Head of caudate nucleus (tissue), 42 donors: ENCODE results near the gene ATG13.
"Not testable (repeated sequence)": the region's sequence is repeated elsewhere in the genome, so short reads cannot be mapped to it uniquely, and the experiment has no call there.

Experiments
- DNase-seq, 42 donors: peaks; one replicate each; pipeline versions ENCODE4 v3.0.0 to v3.0.0-alpha.2; 2020 to 2021; ENCODE audit warnings: mixed read lengths in 7 of 42
- intact Hi-C: fragments of 100-400 bp; cut with DNase I; formaldehyde crosslinking; loops from one replicate; pipeline ENCODE4 v1.15.0; 2022

The ATG13 gene

GRCh38 chr11:46669711-46670139, 52.4 kb downstream of the ATG13 start:
- intact Hi-C loops, result no loop called here
- peak in 7 of 42 donors; percentile 13 to 69 (median 36) for DNase-seq

DNA sequence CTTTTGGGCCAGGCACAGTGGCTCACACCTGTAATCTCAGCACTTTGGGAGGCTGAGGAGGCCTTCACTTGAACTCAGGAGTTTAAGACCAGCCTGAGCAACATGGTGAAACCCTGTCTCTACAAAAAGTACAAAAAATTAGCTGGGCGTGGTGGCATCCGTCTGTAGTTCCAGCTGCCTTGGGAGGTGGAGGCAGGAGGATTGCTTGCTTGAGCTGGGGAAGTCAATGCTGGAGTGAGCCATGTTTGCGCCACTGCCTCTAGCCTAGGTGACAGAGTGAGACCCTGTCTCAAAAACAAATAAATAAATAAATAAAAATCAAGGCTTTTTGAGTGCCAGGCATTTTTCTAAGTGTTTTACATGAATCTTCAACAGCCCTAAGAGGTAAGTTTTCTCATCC, 53.2 kb downstream of the ATG13 start:
- intact Hi-C loops, result not testable (repeated sequence)
- peak in 1 of 42 donors; percentile 30 for DNase-seq

DNA sequence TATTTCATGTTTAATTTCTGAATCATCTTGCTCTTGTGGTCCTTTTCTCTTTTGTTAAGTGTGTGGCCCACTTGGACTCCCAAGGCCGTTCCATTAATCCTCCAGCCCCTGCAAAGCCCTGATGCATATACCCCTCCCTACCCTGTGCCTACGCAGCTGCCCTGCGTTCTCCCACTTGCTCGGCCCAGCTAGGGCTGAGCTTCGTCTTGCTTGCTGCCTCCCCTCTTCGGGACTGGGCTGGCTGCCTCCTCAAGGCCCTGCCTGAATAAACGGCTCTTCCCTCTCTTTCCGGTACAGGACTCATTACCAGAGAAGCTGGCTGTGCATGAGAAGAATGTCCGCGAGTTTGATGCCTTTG, 54.6 kb downstream of the ATG13 start:
- peak in 1 of 42 donors; percentile 9 for DNase-seq
- intact Hi-C loops, result no loop called here

DNA sequence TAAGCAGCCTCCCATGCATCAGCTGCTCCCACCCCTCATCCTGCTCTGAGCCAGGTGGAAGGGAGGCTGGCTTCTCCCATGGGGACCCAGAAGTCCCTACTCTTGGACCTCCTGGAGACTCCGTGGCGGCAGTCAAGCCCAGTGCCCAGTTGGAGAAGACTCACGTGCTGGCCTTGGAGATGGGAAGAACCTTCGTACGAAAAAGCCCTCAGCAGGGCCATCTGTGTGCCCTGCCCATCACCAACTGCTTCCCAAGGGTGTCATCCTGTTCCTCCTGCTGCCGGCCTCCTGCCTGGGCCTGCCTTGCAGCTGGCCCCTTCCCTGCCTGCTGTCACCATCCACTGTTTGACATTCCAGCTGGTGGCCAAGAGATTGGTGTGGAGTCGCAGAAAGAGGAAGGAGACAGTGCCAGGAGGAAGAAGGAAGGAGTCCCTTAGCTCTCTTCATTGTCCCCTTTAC, 55.1 kb downstream of the ATG13 start:
- intact Hi-C loops, result no loop called here
- peak in 1 of 42 donors; percentile 20 for DNase-seq

DNA sequence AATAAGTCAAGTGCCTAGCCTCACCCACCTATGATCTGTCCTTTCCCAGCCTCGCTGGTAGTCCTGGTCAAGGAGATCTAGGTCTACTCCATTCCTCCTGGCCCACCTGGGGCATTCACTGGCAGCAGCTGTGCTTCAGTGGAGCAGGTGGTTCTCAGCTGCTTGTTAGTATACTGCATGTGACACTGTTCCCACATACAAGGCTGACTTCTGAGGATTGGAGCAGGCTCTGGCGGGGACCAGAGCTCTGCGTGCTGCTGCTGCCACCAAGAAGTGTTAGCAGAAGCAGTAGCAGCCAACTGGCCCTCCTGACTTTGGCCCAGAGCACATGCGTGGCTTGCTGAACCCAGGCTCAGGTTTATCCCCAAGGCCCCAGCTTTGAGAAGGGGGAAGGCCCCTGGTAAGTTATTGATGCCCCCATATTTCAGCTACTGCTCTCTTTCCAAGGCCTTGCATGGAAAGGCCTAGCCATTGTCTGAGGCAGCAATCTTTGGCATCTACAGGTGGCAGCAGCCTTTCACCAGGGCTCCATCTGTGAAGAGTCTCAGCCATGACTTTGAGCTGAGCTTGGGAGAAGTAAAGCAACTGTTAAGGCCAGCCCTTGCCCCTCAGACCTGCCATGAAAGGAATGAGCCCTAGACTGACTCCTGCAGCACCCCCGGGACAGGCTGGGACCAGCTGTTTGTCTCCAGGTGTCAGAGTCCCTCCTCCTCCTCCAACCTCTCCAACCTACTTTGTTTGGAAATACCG, 56.5 kb downstream of the ATG13 start:
- intact Hi-C loops, result no loop called here
- DNase-seq, result peak in 1 of 42 donors; percentile 24

DNA sequence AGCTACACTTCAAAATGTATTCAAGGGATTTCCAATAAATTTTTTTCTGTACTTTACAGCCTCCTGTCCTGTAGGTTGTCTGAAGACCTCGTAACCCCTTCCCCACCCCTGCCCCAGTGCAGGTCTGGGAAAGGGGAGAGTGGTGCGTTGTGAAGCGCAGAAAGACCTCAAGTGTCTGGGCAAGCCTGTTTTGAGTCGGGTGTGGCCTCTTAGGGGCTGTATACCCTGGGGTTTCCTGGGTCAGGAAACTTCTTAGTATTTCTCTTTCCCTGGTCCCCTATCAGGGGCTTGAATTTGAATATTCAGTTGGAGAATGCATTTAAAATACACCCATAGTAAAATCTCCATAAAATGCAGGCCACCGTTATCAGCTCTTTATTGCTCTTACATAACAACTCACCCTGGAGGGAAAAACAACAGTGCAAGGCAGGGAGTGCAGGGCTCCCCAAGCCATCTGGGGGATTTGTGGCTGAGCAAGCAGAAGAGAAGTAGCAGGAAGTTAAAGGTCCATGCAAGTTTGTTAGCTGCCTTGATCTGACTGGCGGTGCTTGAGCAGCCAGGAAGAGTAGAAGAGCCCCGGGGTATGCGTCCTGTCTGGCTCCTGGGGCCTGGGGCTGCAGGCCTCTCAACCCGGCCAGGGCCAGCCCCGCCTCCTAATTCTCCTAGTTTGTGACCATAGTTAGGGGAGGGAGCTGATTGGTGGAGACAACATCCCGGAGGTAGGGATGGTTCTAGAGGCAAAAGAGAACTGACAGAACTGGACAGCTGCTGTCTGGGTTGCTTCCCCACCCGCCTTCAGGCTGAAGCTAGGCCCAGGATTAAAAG, 57.3 kb downstream of the ATG13 start:
- intact Hi-C loops, result no loop called here

DNA sequence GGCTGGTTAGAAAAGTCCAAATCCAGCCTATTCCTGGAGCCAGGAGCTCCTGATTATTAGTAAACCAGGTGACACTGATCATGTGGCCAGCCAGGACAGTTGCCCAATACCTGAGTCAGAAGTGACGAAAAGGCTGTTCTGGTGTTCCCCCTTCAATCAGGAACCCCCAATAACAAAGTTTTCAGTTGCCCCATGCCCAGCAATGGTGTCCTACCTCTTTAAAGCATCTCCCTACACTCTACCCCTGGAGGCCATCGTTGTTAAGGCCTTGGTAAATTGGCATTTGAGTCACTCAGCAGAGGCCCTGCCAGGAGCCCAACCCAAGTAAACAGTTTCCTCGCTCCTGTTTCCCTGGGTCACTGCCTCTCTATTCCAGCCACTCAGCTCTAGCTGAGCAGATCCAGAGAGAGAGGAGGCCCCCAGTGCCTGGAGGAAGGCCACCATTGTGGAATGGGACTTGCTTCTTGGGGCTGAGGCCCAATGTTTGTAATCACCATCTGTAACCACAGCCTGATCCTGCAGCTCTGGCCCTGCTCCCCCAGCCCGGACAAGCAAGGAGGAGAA, 58.0 kb downstream of the ATG13 start:
- intact Hi-C loops, result no loop called here

More for the DNA sequence above, 57.3 kb downstream of the ATG13 start:
- DNase-seq, result peak in 2 of 42 donors; percentile 35 to 47

GRCh38 chr11:46675949-46676348, 58.6 kb downstream of the ATG13 start:
- intact Hi-C loops, result no loop called here
- DNase-seq, result peak in 1 of 42 donors; percentile 32

More for the DNA sequence above, 58.0 kb downstream of the ATG13 start:
- peak in 25 of 42 donors; percentile 26 to 80 (median 50) for DNase-seq

DNA sequence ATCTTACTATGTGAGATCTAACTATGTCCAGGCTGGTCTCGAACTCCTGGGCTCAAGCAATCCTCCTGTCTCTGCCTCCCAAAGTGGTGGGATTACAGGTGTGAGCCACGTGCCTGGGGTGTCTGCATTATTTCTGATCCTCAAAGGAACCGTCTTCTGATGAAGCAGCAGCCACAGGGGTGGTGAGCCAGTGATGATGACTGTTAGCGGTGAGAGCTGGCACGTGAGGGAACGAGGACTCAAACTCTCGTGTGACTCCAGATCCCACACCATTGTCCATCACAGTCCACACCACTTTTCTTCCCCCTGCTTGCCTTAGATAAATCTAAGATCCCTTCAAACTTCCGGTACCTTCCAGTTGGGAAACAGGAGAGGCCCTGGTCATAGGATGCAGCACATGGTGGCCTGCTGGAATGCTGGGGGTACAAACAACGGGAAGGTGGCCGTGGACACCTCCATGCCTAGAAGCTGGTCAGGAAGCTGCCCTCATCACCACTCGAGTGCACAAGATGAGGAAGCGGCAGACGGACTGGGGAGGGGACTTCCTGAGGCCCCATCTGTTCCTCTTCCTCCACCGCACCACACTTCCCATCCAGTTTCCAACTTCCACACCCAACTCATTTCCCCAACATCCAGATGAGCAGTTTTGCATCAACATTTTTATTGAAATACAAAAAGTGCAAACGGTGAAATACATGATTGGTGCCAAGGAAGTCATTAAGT, 59.2 kb downstream of the ATG13 start:
- intact Hi-C loops, result no loop called here
- peak in 2 of 42 donors; percentile 45 to 50 for DNase-seq

DNA sequence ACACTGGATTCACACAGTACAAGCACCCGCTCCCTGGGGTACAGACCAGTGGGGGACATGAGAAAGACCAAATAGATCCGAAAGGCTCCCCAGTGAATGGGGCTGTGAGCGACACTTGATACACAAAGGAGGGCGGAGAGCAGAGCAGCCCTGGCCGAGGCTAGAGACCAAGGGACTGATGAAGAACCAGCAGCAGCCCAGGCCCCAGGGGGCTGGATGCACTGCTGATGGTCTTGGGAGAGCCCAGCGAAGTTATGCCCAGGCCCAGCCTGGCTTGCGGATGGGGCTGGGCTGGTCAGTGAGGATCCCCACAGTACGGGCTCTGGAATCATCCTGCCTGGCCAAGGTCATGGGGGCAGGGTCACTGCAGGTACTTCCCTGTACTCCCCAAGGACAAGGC, 59.8 kb downstream of the ATG13 start:
- no peak for DNase-seq
- intact Hi-C loops, result no loop called here

DNA sequence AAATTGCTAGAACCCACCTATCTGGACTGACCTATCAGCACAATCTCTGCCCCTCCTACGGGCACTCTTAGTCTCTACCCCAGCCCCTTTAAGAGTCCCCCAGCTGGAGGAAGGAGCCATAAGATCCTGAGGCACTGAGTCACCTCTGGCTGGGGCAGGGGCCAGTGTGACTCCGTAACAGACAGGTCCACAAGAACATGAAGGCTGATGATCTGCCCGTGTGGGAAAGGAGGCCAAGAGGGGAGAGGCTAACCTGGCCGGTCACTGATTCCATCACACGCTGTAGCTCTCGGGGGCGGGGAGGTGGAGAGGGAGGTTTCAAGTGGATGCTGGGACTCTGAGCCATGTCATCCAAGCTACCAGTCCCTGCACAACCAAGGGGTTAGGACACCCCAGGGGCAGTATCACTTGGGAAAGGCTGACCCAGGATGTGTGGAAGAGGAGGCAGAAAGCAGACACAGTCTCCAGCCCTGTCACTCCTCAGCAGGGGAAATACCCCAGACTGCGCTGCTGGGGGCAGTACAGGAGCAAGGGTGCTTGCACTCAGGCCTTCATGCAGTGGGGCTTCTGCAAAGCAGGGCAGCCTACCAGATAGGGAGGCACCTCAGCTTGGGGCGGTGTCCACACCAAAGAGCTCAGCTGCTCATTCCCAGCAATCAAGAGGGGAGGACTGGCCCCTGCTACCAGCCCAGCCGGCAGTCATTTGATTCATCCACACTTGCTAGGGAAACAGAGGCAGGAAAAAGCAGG, 60.8 kb downstream of the ATG13 start:
- no peak for DNase-seq

DNA sequence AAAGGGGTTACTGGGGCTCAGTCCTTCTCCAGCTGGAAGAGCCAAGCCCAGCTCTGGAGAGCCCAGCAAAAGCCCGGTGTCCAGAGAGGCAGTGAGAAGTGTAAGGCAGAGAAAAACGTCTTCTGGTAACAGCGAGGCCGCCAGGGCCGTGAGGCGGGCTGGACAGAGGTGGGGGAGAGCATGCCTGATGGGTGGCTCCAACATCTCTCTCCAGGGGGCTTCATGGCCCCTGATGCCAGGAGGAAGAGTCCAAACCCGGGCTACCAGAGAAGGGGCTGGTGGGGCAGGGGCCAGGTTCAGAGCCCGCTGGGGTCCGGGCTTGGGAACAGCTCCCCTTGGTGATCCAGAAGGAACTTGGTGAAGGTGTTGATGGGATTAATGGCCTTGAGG, 61.4 kb downstream of the ATG13 start:
- no peak for DNase-seq
- intact Hi-C loops, result no loop called here

More for the DNA sequence above, 60.8 kb downstream of the ATG13 start:
- intact Hi-C loops, result no loop called here

DNA sequence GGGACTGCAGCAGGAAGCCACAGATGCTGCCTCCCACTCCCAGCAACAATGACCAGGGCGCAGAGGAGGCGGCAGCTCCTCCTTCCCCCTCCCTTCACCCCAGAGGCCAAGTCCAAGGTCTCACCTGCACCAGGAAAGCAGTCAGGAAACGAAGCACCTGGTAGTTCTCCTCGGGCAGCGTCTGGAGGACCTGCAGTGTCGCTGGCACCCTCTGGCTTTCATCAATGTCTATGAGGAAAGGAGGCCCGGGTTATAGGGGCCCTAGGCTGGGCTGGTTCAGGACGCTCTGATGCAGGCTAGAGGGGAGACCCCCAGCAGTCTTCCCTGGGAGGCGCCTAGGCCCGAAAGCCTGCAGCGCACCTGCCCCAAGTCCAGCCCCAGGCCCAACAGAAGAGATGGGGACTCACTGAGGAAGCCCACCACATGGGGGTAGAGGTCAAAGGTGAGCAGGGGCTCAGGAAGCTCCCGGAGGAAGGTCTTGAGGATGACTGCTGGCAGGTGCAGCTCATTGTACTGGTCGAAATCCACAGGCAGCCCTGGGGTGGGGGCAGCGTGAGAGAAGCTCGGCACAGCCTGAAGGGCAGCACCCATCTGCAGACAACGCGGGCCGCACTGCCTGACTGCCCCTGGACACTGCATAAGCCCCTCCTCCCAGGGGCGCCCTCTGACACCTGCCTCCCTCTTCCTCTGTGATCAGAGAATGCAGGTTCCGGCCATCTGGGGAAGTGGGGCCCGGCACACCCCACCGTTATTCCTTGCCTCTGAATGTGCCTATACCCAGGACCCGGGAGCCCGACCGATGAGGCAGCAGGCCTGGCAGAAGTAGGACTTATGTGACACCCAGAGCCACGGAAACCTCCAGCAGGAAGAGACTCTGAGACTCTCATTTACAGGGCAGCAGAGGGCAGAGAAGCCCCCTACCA, 62.1 kb downstream of the ATG13 start:
- intact Hi-C loops, result no loop called here
- DNase-seq, result no peak

DNA sequence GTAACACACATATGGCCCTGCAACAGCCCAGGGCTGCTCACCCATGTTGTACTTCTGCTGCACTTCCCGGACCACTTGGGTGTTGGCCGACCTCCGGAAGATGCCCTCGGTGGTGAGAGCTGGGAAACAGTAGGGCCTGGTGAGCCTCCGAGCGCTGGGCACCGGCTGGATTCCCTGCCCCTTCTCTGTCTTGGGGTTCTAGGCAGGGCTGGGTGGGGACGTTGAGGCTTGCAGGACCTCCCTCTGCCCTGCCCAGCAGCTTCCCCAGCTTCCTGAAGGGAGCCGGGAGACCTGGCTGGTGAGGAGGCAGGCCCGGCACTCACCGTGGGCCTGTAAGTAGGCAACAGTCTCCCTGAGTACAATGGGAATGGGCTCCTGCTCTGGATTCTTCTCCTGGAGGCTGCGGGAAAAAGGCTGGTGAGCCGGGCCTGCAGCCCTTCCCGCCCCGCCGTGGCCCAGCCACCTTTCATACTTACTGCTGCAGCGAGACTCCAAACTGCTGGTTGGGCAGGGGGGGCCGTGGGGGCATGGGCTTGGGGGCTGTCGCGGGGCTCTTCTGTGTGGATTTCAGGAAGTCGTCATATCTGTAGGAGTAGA, 62.9 kb downstream of the ATG13 start:
- DNase-seq, result no peak
- intact Hi-C loops, result no loop called here

DNA sequence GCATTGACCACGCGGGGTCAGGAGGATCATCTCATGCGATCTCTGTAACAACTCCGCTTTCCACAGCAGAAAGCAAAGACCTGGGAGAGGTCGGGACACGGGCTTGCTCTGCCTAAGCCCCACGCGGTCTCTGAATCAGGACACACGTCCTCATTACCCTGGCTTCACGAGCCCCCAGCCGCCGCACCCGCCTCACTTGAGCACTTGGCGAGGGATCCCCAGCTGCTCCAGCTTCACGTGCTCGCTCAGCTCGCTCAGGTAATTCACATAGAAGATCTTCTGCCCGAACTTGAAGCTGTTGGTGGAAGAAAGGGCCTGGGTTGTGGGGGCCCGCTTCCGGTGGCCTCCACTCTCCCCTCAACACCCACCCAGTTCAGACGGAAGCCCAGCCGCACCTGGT, 63.5 kb downstream of the ATG13 start:
- intact Hi-C loops, result no loop called here
- no peak for DNase-seq

DNA sequence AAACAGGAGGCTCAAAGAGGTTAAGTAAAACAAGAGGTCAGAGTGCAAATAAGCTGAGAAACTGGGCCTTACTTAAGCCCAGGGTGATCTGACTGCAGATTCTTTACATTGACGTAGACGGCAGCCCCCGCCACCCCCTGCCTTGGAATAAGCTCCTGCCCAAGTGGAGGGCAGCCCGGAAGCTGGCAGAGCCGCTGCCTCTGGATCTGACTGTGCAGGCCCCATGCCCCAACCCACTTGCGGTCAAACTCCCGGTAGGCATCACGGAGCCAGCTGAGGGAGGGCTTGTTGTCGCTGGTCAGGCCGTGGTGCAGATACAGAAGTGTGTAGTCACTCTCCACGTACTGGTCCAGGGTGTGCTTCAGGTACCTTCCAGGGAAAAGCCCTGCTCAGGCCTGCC, 64.5 kb downstream of the ATG13 start:
- DNase-seq, result no peak
- intact Hi-C loops, result no loop called here
